Cortex of kidney (tissue), 1 donor: ENCODE data around the gene MZF1.
"Not testable (repeated sequence)": the region's sequence is repeated elsewhere in the genome, so short reads cannot be mapped to it uniquely, and the experiment has no call there.

Experiments
- DNase-seq: peaks from one replicate; lab custom pipeline; 2025; lab: John Stamatoyannopoulos, UW

MZF1 gene

GRCh38 chr19:58539169-58539559, 34.0 kb downstream of the MZF1 start:
- DNase-seq = not testable (repeated sequence)

GRCh38 chr19:58538257-58539168, 34.6 kb downstream of the MZF1 start:
- DNase-seq = no peak

GRCh38 chr19:58536852-58537798, 36.0 kb downstream of the MZF1 start:
- DNase-seq = no peak

DNA sequence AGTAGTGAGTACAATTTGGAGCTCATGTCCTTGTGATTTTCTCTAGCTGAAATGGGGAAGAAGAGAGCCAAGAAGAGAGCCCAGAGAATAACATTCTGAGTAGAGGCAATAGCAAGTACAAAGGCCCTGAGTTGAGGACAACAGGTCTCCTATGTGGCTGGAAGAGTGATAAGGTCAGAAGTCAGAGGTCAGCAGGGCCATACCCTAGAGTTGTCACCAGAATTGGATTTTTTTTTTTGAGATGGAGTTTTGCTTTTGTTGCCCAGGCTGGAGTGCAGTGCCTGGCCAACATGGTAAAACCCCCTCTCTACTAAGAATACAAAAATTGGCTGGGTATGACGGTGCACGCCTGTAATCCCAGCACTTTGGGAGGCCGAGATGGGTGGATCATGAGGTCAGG, 37.3 kb downstream of the MZF1 start:
- DNase-seq = no peak

- DNase-seq = no peak
Measured at GRCh38 chr19:58531034-58531840, 41.9 kb downstream of the MZF1 start.

- DNase-seq = no peak
Measured at GRCh38 chr19:58529405-58529804, 43.7 kb downstream of the MZF1 start.

DNA sequence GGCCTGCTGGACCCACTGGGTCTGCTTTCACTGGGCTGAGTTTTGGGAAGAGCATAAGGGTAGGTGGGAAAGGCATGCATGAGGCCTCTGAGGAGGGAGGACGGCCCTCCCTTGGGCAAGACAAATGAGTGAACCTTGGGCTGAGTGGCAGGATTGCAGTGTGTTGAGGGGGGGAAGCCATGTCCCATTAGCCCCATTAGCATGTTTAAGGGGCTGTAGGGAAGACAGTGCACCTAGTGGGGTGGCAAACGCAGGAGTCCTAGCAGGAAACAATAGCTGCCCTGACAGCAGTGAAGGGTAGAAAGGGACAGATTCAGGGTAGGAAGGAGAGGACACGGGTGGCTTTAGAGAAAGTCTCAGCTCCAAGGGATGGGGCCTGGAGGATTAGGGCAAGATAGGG, 50.4 kb downstream of the MZF1 start:
- DNase-seq = no peak

DNA sequence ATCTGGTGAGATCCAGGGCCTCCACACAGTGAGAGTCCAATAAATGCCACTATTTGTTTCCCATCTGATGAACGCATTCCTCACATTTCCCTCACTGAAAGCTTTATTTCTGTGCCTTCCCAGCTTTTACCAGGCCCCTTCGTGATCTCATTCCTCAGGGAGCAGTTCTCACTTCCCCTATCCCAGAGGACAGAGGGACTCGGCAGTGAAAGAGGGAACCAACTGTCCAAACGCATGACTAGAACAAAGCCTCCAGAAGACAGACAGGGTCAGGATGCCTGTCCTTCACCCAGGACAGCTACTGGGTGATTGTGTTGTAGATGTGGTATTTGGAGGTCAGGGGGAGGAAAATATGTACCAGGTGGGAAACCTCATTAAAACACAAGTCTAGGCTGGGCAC, 51.5 kb downstream of the MZF1 start:
- no peak for DNase-seq

GRCh38 chr19:58520257-58520599, 52.9 kb downstream of the MZF1 start:
- no peak for DNase-seq

- no peak for DNase-seq
Measured at GRCh38 chr19:58519355-58520256, 53.5 kb downstream of the MZF1 start, which contains the start of gene ZBTB45. ZBTB45 (minus strand) TSS chr19:58519810; CDS start chr19:58517673, 2,137 bp downstream.

DNA sequence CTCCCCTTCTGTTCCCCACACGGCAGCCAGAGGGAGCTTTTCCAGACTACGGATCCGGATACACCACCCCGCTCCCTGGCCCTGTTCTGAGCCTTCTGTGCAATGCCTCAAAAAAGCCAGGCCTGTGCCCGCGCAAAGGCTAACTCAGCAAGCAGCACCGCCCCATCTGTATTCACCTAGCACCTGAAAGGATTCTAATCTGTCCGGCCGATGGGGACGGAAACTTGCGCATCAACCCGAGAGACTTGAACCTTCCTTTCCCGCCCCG, 54.1 kb downstream of the MZF1 start:
- DNase-seq = no peak

DNA sequence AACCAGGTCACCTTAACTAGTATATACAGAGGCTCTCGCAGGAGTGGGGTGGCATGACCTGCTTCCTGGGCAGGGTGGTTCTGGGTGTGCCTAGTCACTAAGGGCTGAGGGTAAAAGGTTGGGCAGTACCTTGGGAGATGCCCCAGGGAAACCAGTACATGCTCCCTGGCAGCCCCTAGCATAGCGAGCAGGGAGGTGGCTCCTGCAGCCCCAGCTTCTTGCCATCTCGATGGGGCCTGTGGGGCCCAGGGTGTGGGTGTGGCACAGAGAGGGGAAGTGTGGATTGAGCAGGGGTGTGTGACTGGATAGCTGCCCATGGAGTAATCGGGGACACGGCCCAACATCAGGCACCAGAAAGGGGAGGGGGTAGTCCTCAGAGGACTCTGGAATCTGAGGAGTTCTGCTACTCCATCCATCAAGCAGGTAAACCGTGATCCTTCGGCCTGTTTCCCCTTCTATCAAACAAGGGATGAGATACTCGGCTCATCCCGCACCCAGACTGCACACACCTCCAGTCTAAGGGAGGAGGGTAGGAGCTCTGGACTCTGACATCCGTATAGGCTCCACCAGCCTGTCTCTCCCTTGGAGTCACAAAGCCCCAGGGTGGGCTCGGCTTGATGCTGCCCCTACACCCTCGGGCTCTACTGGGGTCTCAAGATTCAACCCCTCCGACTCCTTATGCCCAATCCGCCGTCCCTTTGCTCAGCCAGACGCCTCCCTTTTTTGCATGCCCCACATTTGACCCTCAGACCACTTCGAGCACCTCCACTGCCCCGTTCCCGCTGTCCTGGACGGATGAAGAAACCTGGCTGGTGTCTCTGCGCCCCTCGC, 54.7 kb downstream of the MZF1 start:
- DNase-seq = no peak

DNA sequence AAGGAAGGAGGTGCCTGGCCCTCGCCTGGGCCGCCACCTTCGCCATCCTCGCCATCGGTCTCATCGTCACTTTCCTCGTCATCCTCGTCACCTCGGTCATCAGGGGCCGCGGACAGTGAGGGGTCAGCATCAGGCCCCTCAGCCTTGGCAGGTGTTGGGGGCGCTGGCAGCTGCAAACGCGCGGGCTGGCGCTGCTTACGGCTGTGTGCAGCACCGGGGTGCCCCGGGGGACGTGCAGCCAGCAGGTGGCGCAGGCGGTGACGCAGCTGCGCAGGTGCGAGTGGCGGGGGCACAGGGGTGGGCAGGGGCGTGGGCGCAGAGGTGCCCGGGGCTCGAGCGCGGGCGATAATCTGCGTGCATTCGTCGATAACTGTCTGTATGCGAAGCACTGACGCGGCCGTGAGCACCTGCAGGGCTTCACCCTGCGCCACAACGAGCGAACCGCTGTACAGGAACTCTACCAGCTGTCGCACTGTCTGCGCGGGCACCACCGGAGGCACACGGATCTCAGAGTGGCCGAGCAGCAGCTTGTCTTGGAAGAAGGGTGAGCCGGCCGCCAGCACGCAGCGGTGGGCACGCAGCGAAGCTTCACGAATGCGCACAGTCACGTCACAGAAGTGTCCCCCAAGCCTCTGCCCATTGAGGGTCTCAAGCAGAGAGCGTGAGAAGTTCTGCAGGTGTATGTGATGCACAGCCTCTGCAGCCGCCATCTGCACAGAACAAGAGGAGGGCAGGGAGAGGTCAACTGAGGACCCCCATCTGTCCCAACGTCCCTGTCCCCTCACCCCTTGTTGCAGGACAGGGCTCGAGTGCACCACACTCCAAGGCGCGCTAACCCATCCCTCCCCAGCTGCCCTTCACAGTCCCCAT, 55.9 kb downstream of the MZF1 start:
- DNase-seq = no peak

DNA sequence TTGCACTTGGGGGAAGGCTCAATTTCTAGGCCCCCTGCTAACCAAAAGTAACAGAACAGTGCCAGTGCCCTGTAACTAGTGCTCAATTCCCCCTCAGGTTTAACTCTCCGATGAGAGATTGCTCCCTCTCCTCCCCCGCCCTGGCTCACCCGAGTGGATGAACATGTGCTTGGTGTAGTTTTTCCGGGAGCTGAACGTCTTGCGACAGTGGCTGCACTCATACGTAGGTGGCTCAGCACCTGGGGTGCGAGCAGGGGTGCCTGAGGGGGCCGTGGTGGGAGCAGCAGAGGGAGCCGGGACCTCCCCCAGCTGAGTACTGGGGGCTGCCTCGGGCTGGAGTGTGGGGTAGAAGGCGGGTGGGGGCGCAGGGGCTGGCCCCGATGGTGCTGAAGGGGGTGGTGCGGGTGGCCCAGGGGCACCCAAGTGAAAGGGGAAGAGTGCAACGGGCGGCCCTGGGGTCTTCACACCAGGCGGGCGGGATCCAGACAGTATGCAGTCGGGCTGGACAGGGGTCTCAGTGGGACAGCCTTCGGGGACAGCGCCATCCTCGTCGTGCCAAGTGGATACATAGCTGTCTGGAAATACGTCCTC, 56.8 kb downstream of the MZF1 start:
- no peak for DNase-seq

DNA sequence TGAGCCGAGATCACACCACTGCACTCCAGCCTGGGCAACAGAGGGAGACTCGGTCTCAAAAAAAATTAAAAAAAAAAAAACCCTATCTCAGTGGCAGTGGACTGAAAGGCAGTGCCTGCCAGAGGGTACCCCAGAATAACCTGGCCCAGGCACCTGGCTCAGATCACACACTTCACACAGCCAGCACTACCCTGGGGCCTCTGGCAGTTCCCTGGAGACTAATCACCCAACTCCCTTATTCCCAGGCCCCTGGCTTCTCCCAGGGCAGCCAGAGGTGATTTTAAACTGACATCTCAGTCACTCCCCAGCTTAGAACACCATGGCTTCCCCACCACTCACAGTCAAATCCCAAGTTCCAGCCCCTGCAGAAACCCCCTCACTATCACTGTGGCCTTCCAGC, 57.9 kb downstream of the MZF1 start:
- DNase-seq = no peak

DNA sequence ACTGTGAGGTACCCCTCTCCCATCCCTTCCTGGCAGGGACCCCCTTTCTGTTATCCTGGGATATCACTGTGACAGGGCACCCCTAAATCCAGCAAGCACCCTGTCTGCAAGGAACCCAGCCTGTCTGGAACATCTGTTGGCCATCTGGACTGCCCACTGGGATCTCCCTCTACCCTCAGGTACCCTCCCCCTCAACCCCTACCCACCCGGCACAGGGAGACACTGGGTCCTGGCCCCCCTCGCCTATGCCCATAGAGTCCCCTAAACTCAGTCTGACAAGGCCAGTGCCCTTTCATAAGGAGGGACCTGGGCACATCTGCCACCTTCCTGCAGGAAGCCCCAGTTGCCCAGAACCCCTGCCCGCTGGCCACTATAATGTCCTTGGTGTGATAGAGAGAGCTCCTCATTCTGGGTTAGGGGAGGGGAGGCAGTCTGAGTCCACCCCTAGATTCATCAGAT, 58.5 kb downstream of the MZF1 start:
- DNase-seq = no peak

DNA sequence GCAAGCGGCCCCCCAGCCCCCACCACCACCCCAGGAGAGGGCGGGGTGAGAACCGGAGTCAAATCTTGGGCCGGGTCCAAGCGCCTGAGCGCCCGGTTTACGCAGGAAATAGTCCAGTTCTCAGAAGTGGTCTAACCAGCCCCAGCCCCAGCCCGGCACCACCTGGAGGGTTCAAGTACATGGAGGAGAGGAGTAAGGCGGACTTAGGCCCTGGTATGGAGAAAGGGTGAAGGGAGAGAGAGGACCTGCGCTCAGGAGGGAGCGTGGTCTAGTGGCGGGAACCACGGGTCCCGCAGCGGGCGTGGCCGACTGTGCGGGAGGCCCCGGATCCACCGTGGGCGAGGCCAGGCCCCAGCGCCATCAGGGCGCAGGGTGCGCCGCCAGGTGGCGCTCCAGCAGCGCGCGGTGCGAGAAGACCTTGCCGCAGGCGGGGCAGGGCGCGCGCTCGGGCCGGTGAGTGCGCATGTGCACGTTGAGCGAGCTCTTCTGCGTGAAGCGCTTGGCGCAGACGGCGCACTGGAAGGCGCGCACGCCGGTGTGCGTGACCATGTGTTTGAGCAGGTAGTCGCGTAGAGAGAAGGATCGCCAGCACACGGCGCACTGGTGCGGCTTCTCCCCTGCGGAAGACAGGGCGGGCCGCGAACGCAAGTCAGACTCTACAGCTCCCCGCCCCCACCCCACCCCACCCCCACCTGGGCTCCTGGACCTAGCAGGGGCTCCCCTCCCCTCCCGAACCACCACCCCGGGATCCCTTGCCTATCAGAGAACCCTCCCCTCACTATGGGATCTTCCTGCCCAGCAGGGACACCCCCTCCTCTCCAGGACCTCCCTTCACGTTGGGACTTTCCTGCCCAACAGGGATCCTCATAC, 59.2 kb downstream of the MZF1 start:
- no peak for DNase-seq

DNA sequence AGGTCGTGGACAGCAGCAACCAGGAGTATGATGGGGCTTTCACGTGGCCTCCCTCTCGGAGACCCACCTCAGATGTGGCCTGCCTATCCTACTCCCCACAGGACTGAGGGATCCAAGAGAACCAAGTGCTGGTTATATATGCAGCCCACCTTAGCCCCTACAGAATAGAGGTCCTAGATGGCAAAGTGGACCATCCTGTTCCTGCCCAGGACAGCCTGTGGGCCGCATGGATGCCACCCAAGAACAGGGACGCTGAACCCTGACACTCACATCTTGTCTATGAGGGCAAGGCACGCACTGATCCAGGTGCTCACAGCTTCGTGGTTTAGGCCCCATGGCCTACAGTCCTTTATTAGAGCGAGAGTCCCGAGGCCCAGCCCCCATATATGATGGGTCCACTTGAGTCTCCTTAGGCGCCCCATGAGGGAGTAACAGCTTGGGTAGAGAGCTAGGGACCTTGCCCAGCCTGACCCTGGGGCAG, 59.9 kb downstream of the MZF1 start:
- no peak for DNase-seq
